ENCODE measurements around the gene CTF1.
"Not testable (repeated sequence)": the region's sequence is repeated elsewhere in the genome, so short reads cannot be mapped to it uniquely, and the experiment has no call there.

CTF1 gene

DNA sequence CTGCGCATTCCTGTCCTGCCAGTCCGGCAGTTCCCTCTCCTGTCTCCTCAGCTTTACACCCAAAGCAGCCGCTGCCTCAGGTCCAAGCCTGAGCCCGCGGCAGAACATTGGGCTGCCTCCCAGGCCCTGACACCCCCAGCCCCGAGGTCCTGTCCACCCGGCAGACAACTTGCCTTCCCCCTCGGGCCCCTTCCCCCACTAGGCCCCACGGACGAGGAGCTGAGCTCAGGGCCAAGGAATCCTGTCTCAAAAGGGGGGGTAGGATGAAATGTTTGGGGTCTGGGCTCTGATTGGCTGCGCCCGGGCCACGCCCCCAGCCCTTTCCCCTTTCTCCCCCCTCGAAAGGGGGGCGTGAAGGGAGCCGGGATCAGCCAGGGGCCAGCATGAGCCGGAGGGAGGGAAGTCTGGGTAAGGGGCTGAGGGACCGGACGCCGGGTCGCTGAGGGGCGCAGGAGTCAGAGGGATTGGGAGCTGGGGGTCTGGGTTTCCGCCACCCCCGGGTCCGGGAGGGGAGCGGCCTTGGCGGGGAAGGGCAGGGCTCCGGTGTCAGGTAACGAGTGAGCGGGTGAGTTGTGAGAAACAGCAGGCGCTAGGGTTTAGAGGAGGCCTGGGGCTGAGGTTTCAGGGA is at the start of gene CTF1:
CTF1 (plus strand) TSS at position 354 of the 628 bp plus-strand sequence; CDS start at position 384, 30 bp downstream.
- FAIRE-seq (peak; percentile 74), DNase-seq (ENCODE audit: insufficient read length, low spot score) (peak; percentile 88)

- FAIRE-seq (no peak), DNase-seq (ENCODE audit: insufficient read length, low spot score) (no peak)
These were observed 49.6 kb upstream of the CTF1 start for GRCh38 chr16:30846649-30847402.

DNA sequence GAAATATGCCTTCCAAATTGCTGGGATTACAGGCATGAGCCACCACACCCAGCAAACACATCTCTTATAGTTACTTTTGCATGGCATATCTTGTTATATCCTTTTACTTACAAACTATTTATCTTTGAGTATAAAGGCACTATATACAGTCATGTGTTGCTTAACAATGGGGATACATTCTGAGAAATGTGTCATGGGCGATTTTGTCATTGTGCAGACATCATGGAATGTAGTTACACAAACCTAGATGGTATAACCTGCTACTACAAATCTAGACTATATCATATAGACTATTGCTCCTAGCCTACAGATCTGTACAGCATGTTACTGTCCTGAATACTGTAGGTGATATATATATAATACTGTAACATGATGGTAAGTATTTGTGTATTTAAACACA is 46.2 kb upstream of the CTF1 start:
- DNase-seq (ENCODE audit: insufficient read length, low spot score) (no peak), FAIRE-seq (no peak)

- no peak for DNase-seq (ENCODE audit: insufficient read length, low spot score)
- FAIRE-seq, result no peak
These were observed 42.7 kb upstream of the CTF1 start for GRCh38 chr16:30853758-30854157.

GRCh38 chr16:30858111-30858495 is 38.3 kb upstream of the CTF1 start:
- no peak for DNase-seq (ENCODE audit: insufficient read length, low spot score)
- no peak for FAIRE-seq

- DNase-seq (ENCODE audit: insufficient read length, low spot score) (no peak), FAIRE-seq (no peak)
These were observed 37.5 kb upstream of the CTF1 start for GRCh38 chr16:30858829-30859423.

DNA sequence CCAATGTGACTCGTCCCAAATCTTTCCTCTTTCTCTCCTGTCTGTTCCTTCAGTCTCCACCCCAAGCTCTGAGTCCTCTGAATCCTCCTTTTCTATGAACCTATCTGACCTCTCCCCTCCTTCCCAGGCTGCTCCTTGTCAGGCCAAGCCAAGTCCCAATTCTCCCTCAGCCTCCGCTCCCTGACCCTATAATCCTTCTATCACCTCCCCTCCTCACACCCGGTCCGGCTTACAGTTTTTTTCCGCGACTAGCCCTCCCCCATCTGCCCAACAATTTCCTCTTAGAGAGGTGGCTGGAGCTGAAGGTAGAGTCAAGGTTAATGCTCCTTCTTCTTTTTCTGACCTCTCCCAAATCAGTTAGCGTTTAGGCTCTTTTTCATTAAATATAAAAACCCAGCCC is 35.7 kb upstream of the CTF1 start:
- not testable (repeated sequence) for FAIRE-seq; DNase-seq (ENCODE audit: insufficient read length, low spot score)

- not testable (repeated sequence) for DNase-seq (ENCODE audit: insufficient read length, low spot score); FAIRE-seq
These were observed 33.2 kb upstream of the CTF1 start for GRCh38 chr16:30863178-30863577.

DNA sequence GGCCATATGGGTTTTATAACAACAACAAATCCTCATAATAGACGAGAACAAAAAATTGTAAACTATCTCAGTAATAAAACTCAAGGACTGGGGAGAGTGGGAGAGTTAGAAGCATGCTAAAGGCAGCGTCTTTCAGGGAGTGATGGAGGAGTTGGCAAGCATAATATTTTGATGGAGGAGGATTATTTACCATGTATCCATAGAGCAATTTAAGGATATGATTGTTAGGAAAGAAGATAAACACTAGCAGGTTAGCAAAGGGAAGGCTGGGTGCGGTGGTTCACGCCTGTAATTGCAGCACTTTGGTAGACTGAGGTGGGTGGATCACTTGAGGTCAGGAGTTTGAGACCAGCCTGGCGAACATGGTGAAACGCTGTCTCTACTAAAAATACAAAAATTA is 30.4 kb upstream of the CTF1 start:
- FAIRE-seq, result no peak

GRCh38 chr16:30867747-30868146 is 28.7 kb upstream of the CTF1 start:
- DNase-seq (ENCODE audit: insufficient read length, low spot score) (no peak), FAIRE-seq (no peak)

More for the DNA sequence above, 30.4 kb upstream of the CTF1 start:
- no peak for DNase-seq (ENCODE audit: insufficient read length, low spot score)

- DNase-seq (ENCODE audit: insufficient read length, low spot score), result no peak
- no peak for FAIRE-seq
These were observed 25.5 kb upstream of the CTF1 start for GRCh38 chr16:30870904-30871303.

- DNase-seq (ENCODE audit: insufficient read length, low spot score), result no peak
- FAIRE-seq, result no peak
These were observed 22.1 kb upstream of the CTF1 start for GRCh38 chr16:30874244-30874820.

- FAIRE-seq, result peak; percentile 87
- peak; percentile 90 for DNase-seq (ENCODE audit: insufficient read length, low spot score)
These were observed 21.3 kb upstream of the CTF1 start for GRCh38 chr16:30874821-30875717.

- FAIRE-seq, result no peak
- DNase-seq (ENCODE audit: insufficient read length, low spot score), result no peak
These were observed 20.3 kb upstream of the CTF1 start for GRCh38 chr16:30875871-30876801.

DNA sequence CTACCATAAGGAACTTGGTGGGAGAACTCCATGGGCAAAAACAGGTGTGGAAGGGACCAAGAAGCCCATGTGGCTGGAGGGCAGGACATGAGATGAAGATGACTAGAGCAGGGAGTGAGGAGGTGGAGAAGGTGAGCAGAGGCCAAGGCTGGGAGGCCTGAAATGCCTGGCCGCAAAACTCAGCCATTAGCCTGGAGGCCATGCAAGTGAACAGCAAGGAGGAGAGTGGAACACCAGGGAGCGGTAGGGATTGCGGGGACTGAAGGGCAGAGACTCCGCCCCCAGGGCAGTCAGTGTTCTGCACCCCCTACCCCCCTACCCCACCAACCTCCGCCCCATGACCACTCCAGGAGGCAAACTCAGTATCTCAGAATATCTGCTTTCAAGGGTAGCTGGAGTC is 19.5 kb upstream of the CTF1 start:
- FAIRE-seq (no peak), DNase-seq (ENCODE audit: insufficient read length, low spot score) (no peak)

- no peak for DNase-seq (ENCODE audit: insufficient read length, low spot score)
- no peak for FAIRE-seq
These were observed 13.7 kb upstream of the CTF1 start for GRCh38 chr16:30882429-30883310.

DNA sequence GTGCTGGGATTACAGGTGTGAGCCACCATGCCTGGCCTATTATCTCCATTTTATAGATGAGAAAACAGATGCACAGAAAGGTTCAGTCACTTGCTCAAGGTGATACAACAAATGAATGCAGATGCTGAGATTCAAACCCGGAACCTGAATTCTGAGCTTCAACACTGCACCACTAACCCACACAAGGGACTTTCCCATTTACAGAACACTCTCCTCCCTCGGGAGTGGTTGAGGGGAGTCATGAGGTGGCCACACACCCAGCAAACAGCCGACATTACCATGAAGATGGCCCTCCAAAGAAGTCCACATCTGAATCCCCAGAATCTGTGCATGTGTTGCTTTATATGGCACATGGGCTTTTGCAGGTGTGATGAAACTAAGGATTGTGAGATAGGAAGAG is 11.7 kb upstream of the CTF1 start:
- DNase-seq (ENCODE audit: insufficient read length, low spot score) (no peak), FAIRE-seq (no peak)

DNA sequence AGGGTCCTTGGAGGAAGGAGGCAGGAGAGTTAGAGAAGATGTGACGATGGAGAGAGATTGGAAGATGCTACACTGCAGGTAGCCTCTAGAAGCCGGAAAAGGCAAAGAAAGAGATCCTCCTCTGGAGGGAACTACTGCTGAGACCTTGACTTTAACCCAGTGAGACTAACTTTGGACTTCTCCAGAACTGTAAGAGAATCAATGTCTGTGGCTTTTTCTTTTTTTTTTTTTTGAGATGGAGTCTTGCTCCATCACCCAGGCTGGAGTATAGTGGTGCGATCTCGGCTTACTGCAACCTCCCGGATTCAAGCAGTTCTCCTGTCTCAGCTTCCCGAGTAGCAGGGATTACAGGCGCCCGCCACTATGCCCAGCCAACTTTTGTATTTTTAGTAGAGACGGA is 11.2 kb upstream of the CTF1 start:
- FAIRE-seq (no peak), DNase-seq (ENCODE audit: insufficient read length, low spot score) (no peak)

DNA sequence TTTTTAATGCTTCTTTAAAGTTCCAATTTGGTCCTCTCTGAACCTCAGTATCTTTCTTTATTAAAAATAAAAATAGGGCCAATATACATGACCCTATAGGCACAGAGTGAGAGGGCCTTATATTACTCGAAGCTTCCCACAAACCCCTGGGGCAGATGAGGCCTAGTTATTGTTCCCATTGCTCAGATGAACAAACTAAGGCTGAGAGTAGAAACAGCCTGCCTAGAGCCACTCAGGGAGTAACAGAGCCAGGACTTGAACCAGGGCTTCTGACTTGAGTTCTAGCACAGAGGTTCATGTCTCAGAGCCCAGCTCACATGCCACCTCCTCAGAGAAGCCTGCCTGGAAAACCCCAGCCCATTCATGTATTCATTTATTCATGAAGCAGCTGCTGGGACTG is 10.3 kb upstream of the CTF1 start:
- DNase-seq (ENCODE audit: insufficient read length, low spot score), result no peak
- FAIRE-seq, result no peak
